Ishikawa (cell line): Measurements from ENCODE around the gene TMEM117.

Experiments
- CEBPB ChIP-seq: IDR thresholded peaks from 2 replicates; pipeline ENCODE4 v1.6.1; 2012
- CREB1 ChIP-seq: IDR thresholded peaks from 2 replicates; pipeline ENCODE4 v1.6.1; 2012; ENCODE audit warnings: low read depth
- EGR1 ChIP-seq: IDR thresholded peaks from 2 replicates; pipeline ENCODE4 v1.6.1; 2012
- EP300 ChIP-seq: IDR thresholded peaks from 2 replicates; pipeline ENCODE4 v1.6.1; 2012; ENCODE audit warnings: borderline replicate concordance
- FOXM1 ChIP-seq: IDR thresholded peaks from 2 replicates; pipeline ENCODE4 v1.6.1; 2012; ENCODE audit warnings: low read depth, borderline replicate concordance
- NFIC ChIP-seq: IDR thresholded peaks from 2 replicates; pipeline ENCODE4 v1.6.1; 2012
- RAD21 ChIP-seq: IDR thresholded peaks from 2 replicates; pipeline ENCODE4 v1.6.1; 2012; ENCODE audit warnings: low read depth
- TAF1 ChIP-seq: IDR thresholded peaks from 2 replicates; pipeline ENCODE4 v1.6.1; 2012; ENCODE audit warnings: low read depth, mild to moderate bottlenecking
- TCF12 ChIP-seq: IDR thresholded peaks from 2 replicates; pipeline ENCODE4 v1.6.1; 2012; ENCODE audit warnings: low read depth
- TEAD4 ChIP-seq: IDR thresholded peaks from 2 replicates; pipeline ENCODE4 v1.6.1; 2012
- YY1 ChIP-seq: IDR thresholded peaks from 2 replicates; pipeline ENCODE4 v1.6.1; 2012; ENCODE audit warnings: low read depth
- ZBTB7A ChIP-seq: IDR thresholded peaks from 2 replicates; pipeline ENCODE4 v1.6.1; 2012; ENCODE audit warnings: low read depth
- TF ChIP-seq, protein P1 (sequence below): IDR thresholded peaks from 2 replicates; pipeline ENCODE4 v1.6.1; 2012
- TF ChIP-seq, protein P2 (sequence below): IDR thresholded peaks from 2 replicates; pipeline ENCODE4 v1.6.1; 2012; ENCODE audit warnings: low read depth, mild to moderate bottlenecking
- TF ChIP-seq, protein P3 (sequence below): IDR thresholded peaks from 2 replicates; pipeline ENCODE4 v1.6.1; 2012

Gene TMEM117

DNA sequence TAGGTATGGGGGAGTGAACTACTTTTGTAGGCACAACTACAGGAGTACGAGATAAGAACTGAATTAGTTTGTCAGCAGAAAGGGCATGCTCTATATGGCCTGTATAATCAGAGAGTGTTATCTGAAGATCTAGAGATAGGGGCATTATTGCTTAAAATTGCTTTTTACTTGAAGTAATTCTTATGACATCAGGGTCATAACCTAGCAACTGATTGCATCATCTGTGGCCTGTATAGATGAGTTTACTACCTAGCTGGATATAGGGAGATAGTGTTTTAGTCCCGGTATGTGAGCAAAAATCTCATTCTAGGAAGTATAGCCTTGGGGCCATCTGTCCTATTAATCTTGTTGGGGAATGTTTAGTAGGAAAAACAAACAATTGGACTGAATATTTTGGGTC is 142.7 kb downstream of the TMEM117 start:
- TF ChIP-seq CREB1, result no peak
- no peak for TF ChIP-seq EGR1
- no peak for TF ChIP-seq CEBPB
- TF ChIP-seq EP300, result no peak
- no peak for TF ChIP-seq NFIC
- TF ChIP-seq, protein P1, sequence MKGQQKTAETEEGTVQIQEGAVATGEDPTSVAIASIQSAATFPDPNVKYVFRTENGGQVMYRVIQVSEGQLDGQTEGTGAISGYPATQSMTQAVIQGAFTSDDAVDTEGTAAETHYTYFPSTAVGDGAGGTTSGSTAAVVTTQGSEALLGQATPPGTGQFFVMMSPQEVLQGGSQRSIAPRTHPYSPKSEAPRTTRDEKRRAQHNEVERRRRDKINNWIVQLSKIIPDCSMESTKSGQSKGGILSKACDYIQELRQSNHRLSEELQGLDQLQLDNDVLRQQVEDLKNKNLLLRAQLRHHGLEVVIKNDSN, result no peak
- TF ChIP-seq RAD21, result no peak
- no peak for TF ChIP-seq TAF1
- no peak for TF ChIP-seq TEAD4
- TF ChIP-seq ZBTB7A, result no peak
- TF ChIP-seq YY1, result no peak
- no peak for TF ChIP-seq TCF12
- TF ChIP-seq, protein P2, sequence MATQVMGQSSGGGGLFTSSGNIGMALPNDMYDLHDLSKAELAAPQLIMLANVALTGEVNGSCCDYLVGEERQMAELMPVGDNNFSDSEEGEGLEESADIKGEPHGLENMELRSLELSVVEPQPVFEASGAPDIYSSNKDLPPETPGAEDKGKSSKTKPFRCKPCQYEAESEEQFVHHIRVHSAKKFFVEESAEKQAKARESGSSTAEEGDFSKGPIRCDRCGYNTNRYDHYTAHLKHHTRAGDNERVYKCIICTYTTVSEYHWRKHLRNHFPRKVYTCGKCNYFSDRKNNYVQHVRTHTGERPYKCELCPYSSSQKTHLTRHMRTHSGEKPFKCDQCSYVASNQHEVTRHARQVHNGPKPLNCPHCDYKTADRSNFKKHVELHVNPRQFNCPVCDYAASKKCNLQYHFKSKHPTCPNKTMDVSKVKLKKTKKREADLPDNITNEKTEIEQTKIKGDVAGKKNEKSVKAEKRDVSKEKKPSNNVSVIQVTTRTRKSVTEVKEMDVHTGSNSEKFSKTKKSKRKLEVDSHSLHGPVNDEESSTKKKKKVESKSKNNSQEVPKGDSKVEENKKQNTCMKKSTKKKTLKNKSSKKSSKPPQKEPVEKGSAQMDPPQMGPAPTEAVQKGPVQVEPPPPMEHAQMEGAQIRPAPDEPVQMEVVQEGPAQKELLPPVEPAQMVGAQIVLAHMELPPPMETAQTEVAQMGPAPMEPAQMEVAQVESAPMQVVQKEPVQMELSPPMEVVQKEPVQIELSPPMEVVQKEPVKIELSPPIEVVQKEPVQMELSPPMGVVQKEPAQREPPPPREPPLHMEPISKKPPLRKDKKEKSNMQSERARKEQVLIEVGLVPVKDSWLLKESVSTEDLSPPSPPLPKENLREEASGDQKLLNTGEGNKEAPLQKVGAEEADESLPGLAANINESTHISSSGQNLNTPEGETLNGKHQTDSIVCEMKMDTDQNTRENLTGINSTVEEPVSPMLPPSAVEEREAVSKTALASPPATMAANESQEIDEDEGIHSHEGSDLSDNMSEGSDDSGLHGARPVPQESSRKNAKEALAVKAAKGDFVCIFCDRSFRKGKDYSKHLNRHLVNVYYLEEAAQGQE, result no peak
- TF ChIP-seq, protein P3, sequence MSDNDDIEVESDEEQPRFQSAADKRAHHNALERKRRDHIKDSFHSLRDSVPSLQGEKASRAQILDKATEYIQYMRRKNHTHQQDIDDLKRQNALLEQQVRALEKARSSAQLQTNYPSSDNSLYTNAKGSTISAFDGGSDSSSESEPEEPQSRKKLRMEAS, result no peak
- no peak for TF ChIP-seq FOXM1

DNA sequence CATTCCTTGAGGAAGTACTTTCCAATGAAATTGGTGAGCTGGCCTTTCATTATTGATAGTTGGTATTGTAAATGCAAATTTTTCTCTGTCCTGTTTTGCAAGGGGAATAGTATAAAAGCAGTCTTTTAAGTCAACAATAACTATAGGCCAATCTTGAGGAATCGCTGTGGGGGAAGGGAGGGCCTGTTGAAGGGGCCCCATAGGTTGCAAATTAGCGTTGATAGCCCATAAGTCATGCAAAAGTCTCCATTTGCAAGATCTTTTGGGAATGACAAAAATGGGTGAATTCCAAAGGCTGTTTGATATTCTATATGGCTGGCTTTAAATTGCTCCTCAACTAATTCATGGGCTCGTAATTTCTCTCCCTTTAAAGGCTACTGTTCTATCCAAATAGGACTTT is 143.6 kb downstream of the TMEM117 start:
- TF ChIP-seq CREB1 (no peak), RAD21 (no peak), YY1 (no peak), TAF1 (no peak), EGR1 (no peak), ZBTB7A (no peak), TCF12 (no peak), EP300 (no peak), CEBPB (no peak), FOXM1 (no peak), NFIC (no peak), TEAD4 (no peak)
- TF ChIP-seq, protein P3, result no peak
- TF ChIP-seq, protein P1, result no peak
- TF ChIP-seq, protein P2, result no peak

DNA sequence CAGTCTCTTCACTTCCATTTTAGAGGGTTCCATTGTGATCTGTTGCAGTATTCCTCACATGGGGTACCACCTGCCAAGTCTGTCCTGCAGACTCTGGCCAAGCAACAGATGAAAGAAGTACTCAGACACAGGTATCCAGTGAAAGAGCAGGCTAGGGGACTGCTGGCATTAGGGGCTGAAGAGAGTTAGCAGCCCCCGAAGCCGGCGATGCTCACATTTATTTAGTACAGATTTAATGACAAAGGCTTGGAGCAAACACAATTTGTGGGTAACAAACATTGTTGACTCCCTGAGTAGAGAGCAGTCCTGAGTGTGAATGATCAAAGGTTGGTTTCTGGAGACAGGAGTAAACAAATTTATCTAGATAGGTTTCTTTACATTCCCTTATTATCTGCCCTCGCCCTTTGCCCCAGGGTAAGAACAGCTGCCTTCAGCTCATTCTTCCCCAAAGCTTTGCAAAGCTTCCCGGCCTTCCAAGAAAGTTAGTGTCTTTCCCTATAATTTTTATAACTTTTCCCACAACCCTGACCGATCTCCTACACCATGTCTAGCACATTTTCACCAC is 144.8 kb downstream of the TMEM117 start:
- TF ChIP-seq TEAD4, result no peak
- TF ChIP-seq, protein P3, result no peak
- no peak for TF ChIP-seq TCF12
- no peak for TF ChIP-seq EP300
- TF ChIP-seq TAF1, result no peak
- TF ChIP-seq, protein P2, result no peak
- no peak for TF ChIP-seq RAD21
- TF ChIP-seq CREB1, result no peak
- no peak for TF ChIP-seq FOXM1
- TF ChIP-seq, protein P1, result no peak
- TF ChIP-seq EGR1, result no peak
- no peak for TF ChIP-seq ZBTB7A
- no peak for TF ChIP-seq NFIC
- TF ChIP-seq YY1, result no peak
- TF ChIP-seq CEBPB, result no peak

DNA sequence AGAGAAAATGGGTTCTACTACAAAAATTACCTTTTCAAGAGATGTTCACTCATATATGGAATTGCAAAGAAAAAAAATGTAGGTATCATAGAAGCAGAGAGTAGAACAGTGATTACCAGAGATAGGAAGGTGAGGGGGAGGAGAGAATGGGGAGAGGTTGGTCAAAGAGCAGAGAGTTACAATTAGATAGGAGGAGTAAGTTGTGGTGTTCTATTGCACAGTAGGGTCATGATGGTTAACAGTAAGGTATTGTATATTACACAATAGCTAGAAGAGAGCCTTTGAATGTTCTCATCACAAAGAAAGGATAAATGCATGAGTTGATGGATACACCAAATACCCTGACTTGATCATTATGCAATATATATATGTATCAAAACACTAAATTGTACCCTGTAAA is 145.8 kb downstream of the TMEM117 start:
- TF ChIP-seq TAF1 (no peak), EGR1 (no peak)
